Activated naive CD4-positive, alpha-beta T cell treated with Interleukin-2 at 50 U/mL for 16 hours (primary cell): ENCODE measurements around the gene NRM.
"Not testable (repeated sequence)": the region's sequence is repeated elsewhere in the genome, so short reads cannot be mapped to it uniquely, and the experiment has no call there.

Source experiments
- DNase-seq: peaks from one replicate; pipeline ENCODE4 v3.0.0-alpha.2; 2020

Gene NRM

DNA sequence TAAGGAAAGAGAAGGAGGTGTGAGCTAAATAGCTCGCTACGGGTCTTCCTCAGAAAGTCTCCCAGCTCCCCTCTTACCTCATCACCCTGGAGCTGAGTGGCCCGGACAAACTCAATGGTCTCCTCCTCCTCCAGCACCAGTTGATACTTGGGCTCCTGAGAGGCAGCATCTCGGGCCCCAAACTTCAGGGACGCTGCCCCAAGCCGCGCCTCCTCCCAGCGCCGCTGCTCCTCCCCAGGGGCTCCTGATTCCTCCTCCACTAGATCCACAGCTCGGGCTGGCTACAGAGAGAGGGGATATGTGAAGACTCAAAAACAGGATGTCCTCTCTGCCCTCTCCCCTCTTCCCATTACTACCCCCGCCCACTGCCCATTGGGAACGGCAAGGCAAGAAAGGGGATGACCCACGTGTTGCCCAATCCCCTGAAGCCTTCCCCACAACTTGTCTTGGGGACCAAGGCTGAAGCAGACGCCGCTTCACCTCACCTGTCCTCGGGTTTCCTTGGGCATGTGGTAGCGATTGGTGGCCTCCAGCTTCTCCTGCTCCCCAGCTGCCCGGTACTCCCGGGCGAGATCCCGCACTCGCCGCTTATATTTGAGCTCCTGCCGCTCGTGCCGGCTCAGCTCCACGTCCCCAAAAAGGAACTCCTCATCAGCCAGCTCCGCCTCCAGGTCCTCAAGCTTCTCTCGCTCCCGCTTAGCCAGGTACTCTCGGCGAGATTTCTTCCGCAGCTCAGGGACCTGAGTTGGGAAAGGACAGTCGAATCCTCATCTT is 25.6 kb downstream of the NRM start:
- DNase-seq: no peak

DNA sequence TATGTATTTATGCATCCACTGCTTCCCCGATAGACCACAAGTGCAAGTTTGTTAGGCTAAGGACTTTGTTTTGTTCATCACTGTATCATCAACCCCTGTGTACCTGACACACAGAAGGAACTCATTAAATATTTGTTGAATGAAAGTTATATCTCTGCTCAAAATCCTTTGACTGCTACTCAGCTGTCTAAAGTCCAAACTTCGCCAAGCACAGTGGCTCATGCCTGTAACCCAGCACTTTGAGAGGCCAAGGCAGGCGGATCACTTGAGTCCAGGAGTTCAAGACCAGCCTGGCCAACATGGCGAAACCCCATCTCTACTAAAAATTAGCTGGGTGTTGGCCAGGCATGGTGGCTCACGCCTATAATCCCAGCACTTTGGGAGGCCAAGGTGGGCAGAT is 32.9 kb downstream of the NRM start:
- DNase-seq: not testable (repeated sequence)

DNA sequence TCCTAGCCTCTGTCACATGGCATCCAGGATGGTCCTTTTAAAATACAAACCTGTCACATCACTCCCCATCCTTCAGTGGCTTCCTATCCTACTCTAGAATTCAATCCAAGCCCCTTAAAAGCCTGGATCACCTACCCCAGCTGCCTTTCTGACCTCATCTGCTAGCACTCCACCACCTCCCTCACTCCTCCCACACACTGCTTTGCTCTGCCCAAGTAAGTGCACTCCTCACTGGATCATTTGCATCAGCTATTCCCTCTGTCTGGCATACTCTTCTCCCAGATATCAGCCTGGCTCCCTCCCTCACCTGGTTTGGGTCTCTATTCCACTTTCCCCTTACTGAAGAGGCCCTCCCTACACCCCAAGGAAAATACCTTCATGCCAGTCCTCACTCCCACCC is 33.3 kb downstream of the NRM start:
- DNase-seq: no peak

DNA sequence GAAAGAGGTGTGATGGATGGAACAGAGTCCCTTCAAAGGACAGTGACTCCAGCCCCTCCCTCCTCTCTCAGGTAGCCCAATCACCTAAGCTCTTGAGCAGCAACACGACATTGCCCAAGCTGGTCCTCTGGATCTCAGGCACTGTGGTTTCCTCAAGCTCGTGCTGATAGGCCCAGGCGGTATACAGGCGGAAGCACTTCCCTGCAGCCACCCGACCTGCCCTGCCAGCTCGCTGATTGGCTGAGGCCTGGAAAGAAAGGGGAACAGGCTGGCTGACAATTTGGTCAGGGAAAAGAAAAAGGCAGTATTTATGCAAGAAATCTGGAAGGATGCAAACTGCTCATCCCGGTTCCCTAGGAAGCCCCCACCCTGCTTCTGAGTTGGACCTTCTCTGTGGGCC is 34.3 kb downstream of the NRM start:
- DNase-seq: no peak

DNA sequence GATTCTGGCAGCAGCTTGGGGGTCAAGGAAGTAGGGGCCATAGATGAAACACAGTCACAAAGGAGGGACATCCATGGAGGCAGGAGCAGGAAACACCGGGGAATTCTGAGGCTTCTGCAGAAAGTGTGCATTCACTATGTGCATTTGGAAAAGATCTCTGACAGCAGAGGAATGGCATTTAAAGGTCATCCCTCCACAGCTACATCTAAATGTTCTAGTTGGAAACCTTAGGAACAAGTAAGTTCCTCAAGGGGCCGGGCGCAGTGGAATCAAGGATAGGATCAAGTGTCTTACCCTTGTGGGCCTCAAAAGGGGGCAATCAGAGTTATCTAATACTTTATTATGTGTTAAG is 35.1 kb downstream of the NRM start:
- no peak for DNase-seq

DNA sequence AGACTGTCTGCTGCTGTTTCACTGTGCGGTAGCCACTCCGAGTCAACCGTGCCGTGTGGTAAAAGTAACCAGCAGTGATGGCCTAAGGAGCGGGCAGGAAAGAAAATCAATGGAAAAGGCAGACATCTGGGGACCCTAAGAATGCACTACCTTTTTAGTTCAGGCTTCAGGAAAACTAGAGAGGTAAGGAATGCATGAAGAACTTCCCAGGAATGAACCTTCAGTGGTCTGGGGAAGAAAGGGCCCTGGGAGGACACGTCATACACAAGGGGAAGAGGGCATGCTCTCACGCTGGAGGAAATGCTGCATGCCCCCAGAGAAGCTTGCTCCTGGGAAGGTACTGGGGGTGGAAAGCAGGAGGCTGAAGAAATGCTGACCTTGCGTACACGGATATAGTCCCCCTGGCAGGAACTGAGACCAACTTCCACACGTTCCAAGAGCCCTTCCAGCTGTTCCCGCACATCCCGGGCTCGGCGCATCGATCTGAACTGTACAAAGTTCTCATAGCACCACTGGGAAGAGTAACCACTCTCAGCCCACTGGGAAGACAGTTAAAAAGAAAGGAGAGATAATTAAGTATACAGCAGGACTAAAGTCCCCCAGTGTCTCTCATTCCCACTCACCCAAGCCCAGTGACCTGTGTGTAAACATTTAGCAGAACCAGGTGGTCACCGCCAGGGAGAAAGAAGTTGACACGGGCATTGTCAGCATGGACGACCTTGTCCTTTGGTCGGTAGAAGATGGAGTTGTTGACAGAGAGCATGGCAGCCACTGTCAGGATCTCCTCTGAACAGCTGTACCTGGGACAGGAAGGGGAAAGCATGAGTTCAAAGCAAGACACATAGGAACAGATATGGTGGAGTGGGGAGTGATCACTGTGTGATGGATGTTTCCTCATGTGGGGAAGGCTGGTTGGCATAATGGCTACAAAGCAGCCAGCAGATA is 35.7 kb downstream of the NRM start:
- no peak for DNase-seq

DNA sequence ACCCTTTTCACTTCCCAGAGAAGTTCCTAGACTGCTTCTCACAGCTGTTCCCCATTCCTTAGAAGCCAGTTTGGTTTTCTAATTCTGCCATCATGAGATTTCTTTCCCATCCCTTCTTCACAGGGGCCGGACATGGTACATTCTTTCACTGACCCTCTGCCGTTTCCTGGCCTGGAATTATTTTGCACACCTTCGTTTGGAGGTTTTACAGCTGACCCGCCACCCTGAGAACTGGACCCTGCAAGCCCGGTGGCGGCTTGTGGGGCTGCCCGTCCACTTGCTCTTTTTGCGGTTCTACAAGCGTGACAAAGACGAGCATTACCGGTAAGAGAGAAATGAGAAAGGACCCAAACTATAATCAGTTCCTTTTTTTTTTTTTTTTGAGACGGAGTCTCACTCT is 39.6 kb downstream of the NRM start:
- no peak for DNase-seq

DNA sequence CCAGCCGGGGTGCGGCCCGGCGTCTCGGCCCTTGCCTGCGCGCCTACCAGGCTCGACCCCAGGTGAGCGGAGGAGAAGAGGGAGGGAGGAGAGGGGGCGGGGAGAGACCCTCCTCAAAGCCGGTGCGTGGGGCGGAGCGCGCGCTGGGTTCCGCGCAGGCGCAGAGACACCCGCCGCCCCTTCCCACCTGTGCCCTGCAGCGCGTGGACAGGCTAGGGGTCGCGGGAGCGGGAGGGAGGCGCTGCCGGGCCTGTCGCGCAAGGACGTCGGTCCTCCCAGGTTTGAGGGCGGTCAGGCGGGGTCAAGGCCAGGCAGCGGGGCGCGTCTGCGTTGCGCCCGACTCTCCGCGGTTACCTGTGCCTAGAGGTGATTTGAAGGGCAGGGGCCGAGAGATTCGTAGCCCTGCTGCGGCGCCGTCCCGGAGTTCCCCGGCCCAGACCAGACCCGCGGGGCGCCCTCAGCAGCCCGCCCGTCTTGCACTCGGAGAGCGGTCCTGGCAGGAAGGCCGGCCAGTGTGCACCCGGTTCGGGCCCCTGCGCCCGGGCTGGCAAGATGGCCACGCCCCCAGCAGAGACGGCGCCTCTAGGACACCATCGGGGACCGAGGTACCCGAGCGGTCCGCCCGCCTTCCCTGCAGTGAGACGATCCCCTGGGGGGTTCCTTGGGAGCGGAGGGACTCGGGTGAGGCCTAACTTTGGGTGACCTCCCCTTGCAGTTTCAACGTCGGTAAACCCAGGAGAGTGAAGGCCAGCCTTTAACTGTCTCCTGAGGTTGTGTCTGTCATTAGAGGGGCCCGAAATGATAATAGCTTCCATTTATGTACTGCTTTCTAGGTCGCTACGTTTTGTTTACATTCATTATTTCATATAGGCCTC is 43.3 kb downstream of the NRM start:
- peak; percentile 80 for DNase-seq

DNA sequence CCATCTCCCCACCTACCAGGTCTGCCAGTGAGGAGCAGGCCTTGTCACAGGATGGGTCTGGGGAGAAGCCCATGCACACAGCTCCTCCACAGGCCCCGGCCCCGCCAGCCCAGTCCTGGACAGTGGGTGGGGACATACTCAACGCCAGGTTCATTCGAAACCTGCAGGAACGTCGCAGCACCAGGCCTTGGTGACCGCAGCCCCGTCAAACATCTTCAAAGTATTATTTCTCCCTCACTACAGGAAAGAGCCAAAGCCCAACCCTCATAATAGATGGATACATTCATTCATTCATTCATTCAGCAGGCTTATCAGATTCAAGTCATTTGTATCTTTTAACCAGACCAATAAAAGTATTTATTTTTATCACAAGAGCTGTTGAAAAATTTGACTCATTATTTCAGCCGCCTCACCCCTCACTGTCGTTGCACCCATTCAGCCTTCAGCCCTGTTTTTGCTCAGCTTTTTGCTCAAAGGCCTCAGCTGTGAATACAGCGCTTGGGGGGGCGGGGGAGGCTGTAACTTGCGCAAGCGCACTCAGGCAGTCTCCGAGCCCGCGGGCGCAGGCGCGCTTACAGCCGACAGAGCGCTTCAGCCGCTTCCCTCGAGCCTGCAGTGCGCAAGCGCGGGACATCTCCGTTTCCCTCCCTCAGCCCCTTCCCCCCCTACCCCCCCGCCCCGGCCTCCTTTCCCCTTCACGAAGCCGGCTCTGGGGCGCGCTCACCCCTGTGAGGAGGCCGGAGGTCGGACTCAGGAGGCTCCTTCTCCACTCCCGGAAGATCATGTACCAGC is 44.1 kb downstream of the NRM start, which contains the start of gene C6orf136:
Gene C6orf136, plus strand, starts transcription at position 684 of the 792 bp plus-strand sequence. Its CDS starts 99 bp downstream, at position 783.
- DNase-seq: peak; percentile 93

DNA sequence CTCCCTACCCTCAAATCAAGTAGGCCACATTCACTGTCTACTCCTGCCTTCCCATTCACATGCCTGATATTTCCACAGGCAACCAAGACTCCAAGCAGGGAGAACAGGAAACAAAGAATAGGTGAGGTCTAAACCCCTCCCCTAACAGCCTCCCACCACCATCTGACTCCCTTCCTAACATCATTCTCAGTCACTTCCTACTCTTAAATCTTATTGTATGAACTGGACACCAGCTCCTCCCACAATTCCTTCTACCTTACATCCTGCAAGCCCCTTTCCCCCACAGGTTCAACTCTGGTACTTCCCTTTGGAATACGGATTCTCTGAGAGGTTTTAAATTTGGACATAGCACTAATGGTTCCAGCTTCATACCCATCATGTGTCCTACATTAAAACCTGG is 44.8 kb downstream of the NRM start:
- DNase-seq: no peak

DNA sequence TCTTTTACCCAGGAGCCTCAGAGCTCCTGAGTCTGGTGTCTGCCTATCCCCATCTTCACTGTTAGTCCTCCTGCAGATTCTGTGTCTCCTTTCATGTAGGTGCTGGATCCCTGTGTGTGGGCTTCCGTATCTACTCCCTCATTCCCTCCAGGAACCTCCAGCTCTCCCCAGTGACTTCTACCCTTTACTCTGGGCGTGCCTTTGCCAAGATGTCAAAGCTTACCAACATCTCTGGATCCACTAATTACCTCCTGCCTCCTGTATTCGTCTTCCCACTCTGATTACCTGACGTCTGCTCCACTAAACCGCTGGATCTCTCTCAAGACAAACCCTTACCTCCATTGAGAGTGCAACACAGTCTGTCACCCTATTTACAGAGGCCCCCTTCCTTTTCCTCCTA is 46.0 kb downstream of the NRM start:
- DNase-seq: no peak

DNA sequence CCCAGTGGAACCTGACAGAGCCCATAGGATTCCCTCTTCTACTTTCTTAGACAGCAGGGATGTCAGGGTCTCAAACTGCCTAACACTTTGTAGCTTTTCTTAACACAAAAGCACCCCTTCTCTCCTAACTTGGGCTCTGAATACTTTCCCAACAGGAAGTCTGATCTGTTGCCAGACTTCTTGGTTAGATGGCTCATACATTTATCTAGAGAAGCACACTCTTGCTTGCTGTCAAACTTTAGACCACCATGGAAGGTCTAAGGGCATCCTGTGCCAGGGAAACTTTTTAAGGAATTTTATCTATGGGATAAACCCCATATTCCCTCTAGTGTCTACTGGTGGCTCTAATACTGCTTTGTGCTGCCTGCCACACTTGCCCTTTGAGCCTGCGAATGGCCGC is 47.1 kb downstream of the NRM start:
- DNase-seq: no peak

DNA sequence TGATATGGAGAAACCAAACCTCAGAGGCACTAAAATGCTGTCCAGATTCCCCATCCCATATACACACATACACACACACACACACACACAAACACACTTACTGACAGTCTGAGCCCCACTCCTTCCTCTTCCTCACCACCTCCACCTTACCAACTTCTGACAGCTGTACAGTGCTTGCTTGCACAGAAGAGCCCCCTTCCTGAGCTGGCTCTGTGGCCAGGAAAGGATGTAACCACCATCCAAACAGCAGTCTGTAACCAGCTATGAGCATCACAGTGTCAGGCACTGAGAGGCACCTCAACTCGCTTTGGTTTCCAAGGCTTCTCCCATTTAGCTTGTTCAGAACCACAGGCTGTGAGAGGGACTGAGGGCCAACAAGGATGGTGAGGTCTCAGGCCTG is 49.7 kb downstream of the NRM start:
- no peak for DNase-seq

DNA sequence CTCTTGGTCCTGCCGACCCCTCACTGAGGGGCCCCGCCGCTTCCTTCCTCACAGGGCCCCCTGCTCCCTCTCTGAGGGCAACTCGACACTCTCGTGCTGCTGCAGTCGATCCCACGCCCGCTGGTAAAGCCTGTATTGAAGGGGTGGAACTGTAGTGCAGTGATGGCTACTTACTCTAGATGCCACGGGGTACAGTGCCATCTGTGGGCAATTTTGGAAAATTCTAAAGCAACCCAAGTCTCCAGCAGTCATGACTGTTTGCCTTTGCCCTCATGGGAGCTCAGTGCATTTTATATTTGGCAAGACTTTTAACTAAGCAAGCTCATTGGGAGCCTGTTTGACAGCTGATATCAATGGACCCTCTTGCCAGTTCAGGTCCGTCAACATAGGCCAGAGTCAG is 50.3 kb downstream of the NRM start:
- DNase-seq: no peak
